ENCODE results near the gene REM2.
"Not testable (repeated sequence)": the region's sequence is repeated elsewhere in the genome, so short reads cannot be mapped to it uniquely, and the experiment has no call there.

REM2 gene

GRCh38 chr14:22897357-22897756 lies 14.3 kb downstream of the REM2 start:
- DNase-seq (ENCODE audit: low read depth): no peak

GRCh38 chr14:22898302-22899090 lies 15.5 kb downstream of the REM2 start:
- no peak for DNase-seq (ENCODE audit: low read depth)

GRCh38 chr14:22900081-22900799 lies 17.2 kb downstream of the REM2 start:
- DNase-seq (ENCODE audit: low read depth): no peak

GRCh38 chr14:22901799-22902198 lies 18.8 kb downstream of the REM2 start:
- no peak for DNase-seq (ENCODE audit: low read depth)

GRCh38 chr14:22903742-22904087 lies 20.7 kb downstream of the REM2 start:
- no peak for DNase-seq (ENCODE audit: low read depth)

- no peak for DNase-seq (ENCODE audit: low read depth)
Observed at GRCh38 chr14:22905627-22906026, 22.6 kb downstream of the REM2 start.

- DNase-seq (ENCODE audit: low read depth): no peak
Observed at GRCh38 chr14:22906073-22906472, 23.1 kb downstream of the REM2 start.

GRCh38 chr14:22907429-22907828 lies 24.4 kb downstream of the REM2 start:
- no peak for DNase-seq (ENCODE audit: low read depth)

- no peak for DNase-seq (ENCODE audit: low read depth)
Observed at GRCh38 chr14:22908601-22909000, 25.6 kb downstream of the REM2 start.

- no peak for DNase-seq (ENCODE audit: low read depth)
Observed at GRCh38 chr14:22910916-22911315, 27.9 kb downstream of the REM2 start.

GRCh38 chr14:22914836-22915235 lies 31.8 kb downstream of the REM2 start:
- not testable (repeated sequence) for DNase-seq (ENCODE audit: low read depth)

GRCh38 chr14:22915886-22916521 lies 33.0 kb downstream of the REM2 start:
- DNase-seq (ENCODE audit: low read depth): no peak

GRCh38 chr14:22918804-22919600 lies 36.0 kb downstream of the REM2 start, which contains the start of gene RBM23:
Gene RBM23, minus strand, starts transcription at chr14:22919149.
- DNase-seq (ENCODE audit: low read depth): peak; percentile 98

GRCh38 chr14:22919601-22919921 lies 36.5 kb downstream of the REM2 start:
- DNase-seq (ENCODE audit: low read depth): no peak

GRCh38 chr14:22920697-22921096 lies 37.7 kb downstream of the REM2 start:
- no peak for DNase-seq (ENCODE audit: low read depth)

GRCh38 chr14:22922294-22922693 lies 39.3 kb downstream of the REM2 start:
- DNase-seq (ENCODE audit: low read depth): no peak

- DNase-seq (ENCODE audit: low read depth): no peak
Observed at GRCh38 chr14:22923746-22924145, 40.7 kb downstream of the REM2 start.

- DNase-seq (ENCODE audit: low read depth): no peak
Observed at GRCh38 chr14:22925513-22925912, 42.5 kb downstream of the REM2 start.

GRCh38 chr14:22926316-22926715 lies 43.3 kb downstream of the REM2 start:
- DNase-seq (ENCODE audit: low read depth): no peak

- no peak for DNase-seq (ENCODE audit: low read depth)
Observed at GRCh38 chr14:22928237-22929103, 45.4 kb downstream of the REM2 start.
